ENCODE results near the gene WSB1. TPM values are rescaled to one million over a fixed set of nuclear protein-coding genes. Genes with fewer than 3 reads are reported as not detected.

Gene WSB1
- total RNA-seq, 1 donor from 2014 or later: 360 TPM

DNA sequence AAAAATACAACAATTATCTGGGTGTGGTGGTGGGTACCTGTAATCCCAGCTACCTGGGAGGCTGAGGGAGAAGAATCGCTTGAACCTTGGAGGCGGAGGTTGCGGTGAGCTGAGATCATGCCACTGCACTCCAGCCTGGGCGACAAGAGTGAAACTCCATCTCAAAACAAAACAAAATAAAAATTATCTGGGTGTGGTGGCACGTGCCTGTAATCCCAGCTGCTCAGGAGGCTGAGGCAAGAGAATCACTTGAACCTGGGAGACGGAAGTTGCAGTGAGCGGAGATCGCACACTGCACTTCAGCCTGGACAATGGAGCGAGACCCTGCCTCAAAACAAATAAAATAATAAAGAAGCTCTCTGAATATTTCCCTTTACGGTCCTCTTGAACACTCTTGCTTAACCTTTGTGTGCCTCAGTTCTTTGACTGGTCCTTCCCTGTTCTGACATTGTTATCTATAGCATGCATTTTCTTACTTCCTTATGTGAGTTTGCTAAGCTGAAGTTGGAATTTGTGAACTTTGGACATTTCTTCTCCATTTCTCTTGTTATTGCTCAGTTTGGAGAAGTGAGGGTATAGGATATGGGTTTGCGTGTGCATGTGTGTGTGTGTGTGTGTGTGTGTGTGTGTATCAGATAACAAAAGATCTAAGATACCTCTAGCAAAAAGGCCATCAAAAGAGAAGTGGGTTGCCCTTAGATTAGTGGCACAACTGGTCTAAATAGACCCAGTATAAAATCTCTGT, 29.7 kb upstream of the WSB1 start:
- intact Hi-C loops (cut with DNase I): no loop called here
- no peaks in the 10 kb centered on the region for H3K9me3 ChIP-seq
- ATAC-seq: peak; percentile 46
- no peaks in the 10 kb centered on the region for H3K36me3 ChIP-seq
- H3K4me3 ChIP-seq: no peak overlapping the region
- no peak for DNase-seq
- H3K4me1 ChIP-seq: peaks cover 13% of the 10 kb centered on the region
- H3K27ac ChIP-seq: no peak overlapping the region
- no peaks in the 10 kb centered on the region for H3K27me3 ChIP-seq
- no peak for TF ChIP-seq CTCF (IDR thresholded peaks at IDR 0.05)

- no peaks in the 10 kb centered on the region for H3K27me3 ChIP-seq
- peak overlapping the region; percentile 31 for H3K27ac ChIP-seq
- intact Hi-C loops (cut with DNase I): no loop called here
- no peaks in the 10 kb centered on the region for H3K36me3 ChIP-seq
- no peaks in the 10 kb centered on the region for H3K9me3 ChIP-seq
- peaks cover 13% of the 10 kb centered on the region for H3K4me1 ChIP-seq
- no peak for DNase-seq
- ATAC-seq: peak; percentile 72
- no peak for TF ChIP-seq CTCF (IDR thresholded peaks at IDR 0.05)
- H3K4me3 ChIP-seq: no peak overlapping the region
Observed at GRCh38 chr17:27265333-27265732, 28.6 kb upstream of the WSB1 start.

GRCh38 chr17:27266228-27266627, 27.7 kb upstream of the WSB1 start:
- H3K4me1 ChIP-seq: peaks cover 13% of the 10 kb centered on the region
- no peaks in the 10 kb centered on the region for H3K27me3 ChIP-seq
- H3K9me3 ChIP-seq: no peaks in the 10 kb centered on the region
- intact Hi-C loops (cut with DNase I): no loop called here
- H3K36me3 ChIP-seq: no peaks in the 10 kb centered on the region
- TF ChIP-seq CTCF (IDR thresholded peaks at IDR 0.05): no peak
- peak overlapping the region; percentile 43 for H3K27ac ChIP-seq
- no peak overlapping the region for H3K4me3 ChIP-seq
- ATAC-seq: no peak
- DNase-seq: no peak

DNA sequence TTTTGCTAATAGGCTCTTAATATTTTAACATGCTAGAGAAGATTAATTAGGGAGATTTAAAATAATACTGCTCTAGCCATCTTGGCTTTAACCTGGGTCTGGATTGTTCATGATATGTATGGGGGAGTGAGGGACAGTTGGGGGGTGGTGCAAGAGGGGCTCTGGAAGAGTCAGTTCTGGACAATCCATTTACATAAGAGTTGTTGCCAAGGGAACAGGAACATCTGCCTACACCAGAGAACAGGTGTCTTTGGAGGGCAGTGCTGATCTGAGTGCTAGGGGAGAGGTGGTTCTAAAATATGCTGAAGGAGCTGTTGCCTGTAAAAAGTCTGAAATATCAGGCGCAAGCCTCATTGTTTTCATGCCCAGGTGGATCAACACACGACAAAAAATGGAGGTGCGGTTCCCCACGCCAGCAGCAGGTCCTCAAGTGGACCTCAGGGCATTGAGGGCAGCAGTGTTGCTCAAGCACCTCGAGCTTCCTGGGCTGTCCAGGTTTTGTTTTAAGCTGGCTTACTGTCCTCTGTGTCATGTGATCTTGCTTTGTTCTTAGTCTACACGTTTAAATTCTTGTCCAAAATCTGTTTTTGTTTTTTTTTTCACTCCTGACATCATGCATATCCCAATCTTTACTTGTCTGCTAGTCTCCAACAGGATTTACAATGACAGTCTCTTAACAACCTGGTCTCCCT, 25.4 kb upstream of the WSB1 start:
- no peak overlapping the region for H3K4me3 ChIP-seq
- TF ChIP-seq CTCF (IDR thresholded peaks at IDR 0.05): no peak
- DNase-seq: no peak
- intact Hi-C loops (cut with DNase I): no loop called here
- H3K9me3 ChIP-seq: no peaks in the 10 kb centered on the region
- H3K4me1 ChIP-seq: peaks cover 13% of the 10 kb centered on the region
- no peaks in the 10 kb centered on the region for H3K27me3 ChIP-seq
- no peaks in the 10 kb centered on the region for H3K36me3 ChIP-seq
- peak overlapping the region; percentile 76 for H3K27ac ChIP-seq
- ATAC-seq: peak; percentile 18

- H3K9me3 ChIP-seq: no peaks in the 10 kb centered on the region
- no peak for TF ChIP-seq CTCF (IDR thresholded peaks at IDR 0.05)
- H3K27me3 ChIP-seq: no peaks in the 10 kb centered on the region
- DNase-seq (no peak), ATAC-seq (no peak)
- no peaks in the 10 kb centered on the region for H3K36me3 ChIP-seq
- H3K27ac ChIP-seq: peak overlapping the region; percentile 76
- intact Hi-C loops (cut with DNase I): no loop called here
- peaks cover 10% of the 10 kb centered on the region for H3K4me1 ChIP-seq
- no peak overlapping the region for H3K4me3 ChIP-seq
Observed at GRCh38 chr17:27269201-27269600, 24.7 kb upstream of the WSB1 start.

All from upper lobe of right lung (tissue), 1 donor.